IPS-18a (cell line): ENCODE data around the gene AKIP1.

ENCODE experiments used
- H3K27ac ChIP-seq: one replicate; pipeline ENCODE4 v1.5.1; 2013; ENCODE audit warnings: low read length
- H3K27me3 ChIP-seq: one replicate; pipeline ENCODE4 v1.6.1; 2013; ENCODE audit warnings: mild to moderate bottlenecking, low read length; ENCODE audit not compliant: control insufficient read depth, insufficient read depth
- H3K36me3 ChIP-seq: one replicate; pipeline ENCODE4 v1.6.1; 2013; ENCODE audit warnings: low read depth, low read length; ENCODE audit not compliant: control insufficient read depth
- H3K4me1 ChIP-seq: one replicate; pipeline ENCODE4 v1.6.1; 2013; ENCODE audit warnings: low read depth, low read length; ENCODE audit not compliant: control insufficient read depth
- H3K4me3 ChIP-seq: one replicate; pipeline ENCODE4 v1.5.1; 2013; ENCODE audit warnings: low read length
- H3K9ac ChIP-seq: one replicate; pipeline ENCODE4 v1.6.1; 2013; ENCODE audit warnings: mild to moderate bottlenecking, low read length, moderate library complexity
- H3K9me3 ChIP-seq: one replicate; pipeline ENCODE4 v1.6.1; 2013; ENCODE audit warnings: low read depth, low read length; ENCODE audit not compliant: control insufficient read depth

AKIP1 gene

GRCh38 chr11:8937659-8938058 is 26.7 kb downstream of the AKIP1 start:
- H3K4me1 ChIP-seq: no peaks in the 10 kb centered on the region
- H3K9me3 ChIP-seq: no peaks in the 10 kb centered on the region
- no peak overlapping the region for H3K27ac ChIP-seq
- H3K9ac ChIP-seq: no peak overlapping the region
- no peaks in the 10 kb centered on the region for H3K27me3 ChIP-seq
- no peaks in the 10 kb centered on the region for H3K36me3 ChIP-seq
- no peak overlapping the region for H3K4me3 ChIP-seq

GRCh38 chr11:8941341-8942103 is 30.5 kb downstream of the AKIP1 start:
- no peaks in the 10 kb centered on the region for H3K9me3 ChIP-seq
- no peak overlapping the region for H3K9ac ChIP-seq
- no peaks in the 10 kb centered on the region for H3K4me1 ChIP-seq
- no peaks in the 10 kb centered on the region for H3K36me3 ChIP-seq
- H3K27ac ChIP-seq: no peak overlapping the region
- H3K4me3 ChIP-seq: no peak overlapping the region
- H3K27me3 ChIP-seq: no peaks in the 10 kb centered on the region

DNA sequence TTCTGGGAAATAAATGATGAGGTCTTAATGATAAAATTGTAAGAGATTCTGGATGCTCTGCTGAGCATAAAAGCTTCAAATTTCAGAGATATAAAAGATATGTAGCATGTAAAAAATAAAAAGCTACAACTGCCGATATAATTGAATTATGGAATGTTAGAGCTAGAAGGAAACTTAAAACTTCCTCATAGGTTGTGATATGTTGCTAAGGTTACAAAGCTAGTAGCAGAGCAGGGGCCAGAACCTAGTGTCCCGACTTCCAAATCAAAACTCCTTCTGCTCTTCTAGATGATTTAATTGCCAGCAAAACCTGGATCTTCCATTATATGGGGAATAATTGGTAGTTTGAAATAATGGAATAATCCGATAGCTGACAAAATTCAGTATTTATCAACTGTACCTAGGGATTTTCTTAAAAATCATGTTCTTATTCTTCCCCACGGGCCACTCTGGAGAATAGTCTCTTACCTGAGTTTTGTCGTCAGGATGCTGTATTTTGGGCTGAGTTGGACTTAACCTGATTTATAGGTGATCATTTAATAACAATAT is 31.6 kb downstream of the AKIP1 start, which contains the start of gene ASCL3:
TSS of gene ASCL3 (minus strand) at position 499 of the 549 bp plus-strand sequence. CDS start 4,855 bp downstream, outside the sequence.
- no peak within 1 kb of the TSS for H3K27ac ChIP-seq
- no peaks in the 10 kb centered on the region for H3K4me1 ChIP-seq
- H3K36me3 ChIP-seq: no peaks in the 10 kb centered on the region
- no peak within 1 kb of the TSS for H3K9ac ChIP-seq
- no peak within 1 kb of the TSS for H3K4me3 ChIP-seq
- no peaks in the 10 kb centered on the region for H3K27me3 ChIP-seq
- no peaks in the 10 kb centered on the region for H3K9me3 ChIP-seq

DNA sequence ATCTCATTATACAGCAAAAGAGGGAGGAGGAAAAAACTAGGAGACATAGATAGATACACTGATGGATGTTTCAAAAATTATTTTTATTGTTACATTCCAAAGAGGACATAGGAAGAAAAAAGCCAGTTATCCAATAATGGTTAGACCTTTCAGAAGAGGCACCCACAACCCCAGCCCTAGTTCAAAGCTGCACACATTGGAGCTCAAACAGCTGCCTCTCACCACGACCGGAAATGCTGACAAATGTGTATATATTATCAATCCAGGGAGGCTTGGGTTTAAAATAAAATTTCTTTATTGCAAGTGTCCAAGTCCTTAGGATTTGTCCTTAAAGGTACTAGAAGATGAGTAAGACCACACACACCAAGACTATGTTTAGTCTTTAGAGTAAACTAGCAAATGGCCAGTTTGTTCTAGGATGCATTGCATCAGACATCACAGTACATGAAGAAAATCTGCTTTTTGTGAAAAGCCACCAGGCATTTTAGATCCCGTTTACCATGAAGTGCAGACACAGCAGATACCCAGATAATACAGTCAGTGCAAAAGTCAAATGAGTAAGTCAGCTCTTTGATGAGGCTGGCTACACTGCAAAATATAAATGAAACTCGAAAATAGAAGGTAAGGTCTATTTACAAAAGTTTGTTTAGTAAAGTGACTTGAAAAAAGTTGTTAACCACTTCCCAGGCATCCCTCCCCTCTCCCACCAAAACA is 36.4 kb downstream of the AKIP1 start:
- Histone ChIP-seq H3K9ac (no peak overlapping the region), H3K36me3 (no peaks in the 10 kb centered on the region), H3K9me3 (no peaks in the 10 kb centered on the region), H3K27ac (no peak overlapping the region), H3K4me3 (no peak overlapping the region), H3K27me3 (no peaks in the 10 kb centered on the region), H3K4me1 (no peaks in the 10 kb centered on the region)

DNA sequence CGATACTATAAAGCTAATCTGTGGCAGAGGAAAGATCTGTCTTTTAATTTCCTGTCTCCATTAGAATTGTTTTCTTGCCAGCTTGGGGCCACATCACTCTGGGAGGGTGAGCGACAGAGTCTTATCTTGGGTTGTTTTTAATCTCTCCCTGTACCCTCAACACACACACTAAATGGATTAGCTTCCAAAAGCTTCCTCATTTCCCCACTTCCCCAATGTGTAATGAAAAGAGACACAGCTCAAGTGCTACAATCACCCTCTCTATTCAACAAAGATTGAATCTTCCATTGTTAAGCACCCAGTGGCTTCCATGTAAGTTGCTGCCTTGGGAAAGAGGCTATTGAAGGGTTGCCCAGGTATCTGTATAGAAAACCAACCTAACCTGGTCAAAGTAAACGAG is 37.9 kb downstream of the AKIP1 start:
- H3K9ac ChIP-seq: no peak overlapping the region

GRCh38 chr11:8956860-8957259 is 45.9 kb downstream of the AKIP1 start:
- H3K4me3 ChIP-seq: no peak overlapping the region
- H3K9ac ChIP-seq: no peak overlapping the region
- H3K27me3 ChIP-seq: no peaks in the 10 kb centered on the region
- H3K9me3 ChIP-seq: no peaks in the 10 kb centered on the region
- no peak overlapping the region for H3K27ac ChIP-seq
- peaks cover 3% of the 10 kb centered on the region for H3K4me1 ChIP-seq
- peaks cover 4% of the 10 kb centered on the region for H3K36me3 ChIP-seq

More for the DNA sequence above, 37.9 kb downstream of the AKIP1 start:
- H3K36me3 ChIP-seq: peaks cover 3% of the 10 kb centered on the region
- H3K4me3 ChIP-seq: no peak overlapping the region
- no peaks in the 10 kb centered on the region for H3K27me3 ChIP-seq
- H3K9me3 ChIP-seq: no peaks in the 10 kb centered on the region
- no peaks in the 10 kb centered on the region for H3K4me1 ChIP-seq
- no peak overlapping the region for H3K27ac ChIP-seq

DNA sequence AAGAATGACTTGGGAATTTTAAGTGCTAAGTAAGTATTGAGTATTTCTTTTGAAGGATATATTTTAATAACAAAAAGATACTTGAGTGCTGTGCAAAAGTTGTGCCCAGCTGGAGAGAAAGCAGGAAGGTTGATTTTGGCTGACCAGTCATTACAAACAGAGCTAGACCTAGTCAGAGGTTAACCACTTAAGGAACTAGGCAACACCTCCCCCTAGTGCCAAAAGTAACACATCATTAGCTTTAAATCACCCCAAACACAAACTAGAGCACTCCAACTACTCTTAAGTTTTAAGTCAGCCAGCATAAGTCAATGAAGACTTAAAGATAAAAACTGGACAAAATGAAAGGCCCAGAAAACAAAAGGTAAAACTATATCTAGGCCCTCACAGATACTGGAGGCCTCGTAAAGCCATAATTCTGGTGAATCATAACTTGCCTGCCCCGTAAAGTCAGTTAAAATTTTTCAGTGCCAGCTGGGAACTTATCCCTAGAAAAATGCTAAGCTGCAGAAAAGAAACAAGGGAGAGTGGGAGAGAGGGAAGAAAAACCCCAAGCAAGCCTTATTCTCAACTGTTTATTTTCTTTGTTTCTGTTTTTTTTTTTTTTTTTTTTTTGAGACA is 48.7 kb downstream of the AKIP1 start:
- no peak overlapping the region for H3K9ac ChIP-seq
- H3K4me3 ChIP-seq: no peak overlapping the region
- H3K27me3 ChIP-seq: no peaks in the 10 kb centered on the region
- H3K9me3 ChIP-seq: no peaks in the 10 kb centered on the region
- no peaks in the 10 kb centered on the region for H3K36me3 ChIP-seq
- no peak overlapping the region for H3K27ac ChIP-seq
- peaks cover 3% of the 10 kb centered on the region for H3K4me1 ChIP-seq

GRCh38 chr11:8961401-8961800 is 50.4 kb downstream of the AKIP1 start:
- H3K9me3 ChIP-seq: no peaks in the 10 kb centered on the region
- no peak overlapping the region for H3K9ac ChIP-seq

DNA sequence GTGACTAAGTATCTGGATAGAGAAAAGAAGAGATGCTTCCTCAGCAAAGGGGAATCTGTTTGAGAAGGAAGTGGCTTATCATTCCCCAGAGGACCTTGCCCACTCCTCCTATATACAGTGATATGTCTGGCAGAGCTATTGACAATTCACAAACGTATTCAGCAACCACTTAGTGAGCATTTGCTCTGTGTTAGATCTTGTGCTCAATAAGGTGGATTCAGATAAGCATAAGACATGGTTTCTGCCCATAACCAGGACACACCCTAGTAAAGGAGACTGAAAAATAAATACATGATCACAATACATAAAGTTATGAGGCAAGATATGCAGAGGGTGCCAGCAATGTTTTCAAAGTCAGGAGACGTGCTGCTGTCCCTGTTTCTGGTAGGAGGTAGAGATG is 51.9 kb downstream of the AKIP1 start:
- no peaks in the 10 kb centered on the region for H3K36me3 ChIP-seq
- H3K9me3 ChIP-seq: no peaks in the 10 kb centered on the region
- no peak overlapping the region for H3K9ac ChIP-seq
- H3K27ac ChIP-seq: no peak overlapping the region
- H3K4me1 ChIP-seq: peaks cover 5% of the 10 kb centered on the region
- no peaks in the 10 kb centered on the region for H3K27me3 ChIP-seq
- no peak overlapping the region for H3K4me3 ChIP-seq

More at GRCh38 chr11:8961401-8961800, 50.4 kb downstream of the AKIP1 start:
- H3K27ac ChIP-seq: no peak overlapping the region
- H3K4me1 ChIP-seq: peaks cover 5% of the 10 kb centered on the region
- H3K4me3 ChIP-seq: no peak overlapping the region
- no peaks in the 10 kb centered on the region for H3K36me3 ChIP-seq
- no peaks in the 10 kb centered on the region for H3K27me3 ChIP-seq

DNA sequence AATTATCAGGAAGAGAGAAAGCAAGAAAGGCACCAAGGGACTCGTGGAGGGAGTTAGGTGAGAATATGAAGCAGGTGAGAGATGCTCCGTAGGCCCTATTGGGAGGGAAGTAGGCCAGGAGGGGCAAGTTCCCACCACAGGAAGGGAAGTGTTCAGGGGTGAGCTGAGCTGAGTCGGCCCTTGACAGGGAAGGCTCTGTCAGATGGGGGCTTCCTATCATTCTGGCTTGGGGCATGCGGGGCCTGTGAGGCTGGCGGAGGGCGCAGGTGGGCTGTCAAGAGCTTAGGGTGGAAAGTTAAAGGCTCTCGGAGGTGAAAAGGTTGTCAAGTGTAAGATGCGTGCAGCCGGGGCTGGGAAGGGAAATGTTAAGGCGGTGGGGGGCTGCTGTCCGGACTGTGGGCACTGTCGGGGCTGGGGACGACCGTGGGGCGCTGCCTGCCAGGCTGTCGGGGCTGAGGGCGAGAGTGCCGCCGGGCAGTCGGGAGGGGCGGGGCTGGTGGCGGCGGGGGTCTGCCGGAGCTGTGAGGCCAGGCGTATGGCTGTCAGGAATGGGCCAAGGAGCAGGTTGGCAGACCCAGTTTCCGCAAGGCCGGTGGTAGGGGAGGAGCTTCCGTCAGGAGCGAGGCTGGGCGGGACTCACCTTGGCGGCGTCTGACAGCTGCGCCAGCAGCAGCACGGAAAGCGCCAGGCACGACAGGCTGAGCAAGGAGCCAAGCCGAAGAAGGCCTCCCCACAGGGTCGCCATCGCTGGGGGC is 52.8 kb downstream of the AKIP1 start:
- Histone ChIP-seq H3K36me3 (no peaks in the 10 kb centered on the region), H3K9ac (peak overlapping the region; percentile 63), H3K4me3 (peak overlapping the region; percentile 75), H3K9me3 (no peaks in the 10 kb centered on the region), H3K4me1 (peaks cover 5% of the 10 kb centered on the region), H3K27me3 (no peaks in the 10 kb centered on the region), H3K27ac (no peak overlapping the region)
